GM21381 (cell line): ENCODE data around the gene NFIB.

Experiments
- ATAC-seq: cut with Tn5 transposase; IDR thresholded peaks from one replicate; pipeline ENCODE4 v1.9.1; 2021; ENCODE audit warnings: mild to moderate bottlenecking, moderate library complexity; ENCODE audit not compliant: unreplicated experiment

Gene NFIB

DNA sequence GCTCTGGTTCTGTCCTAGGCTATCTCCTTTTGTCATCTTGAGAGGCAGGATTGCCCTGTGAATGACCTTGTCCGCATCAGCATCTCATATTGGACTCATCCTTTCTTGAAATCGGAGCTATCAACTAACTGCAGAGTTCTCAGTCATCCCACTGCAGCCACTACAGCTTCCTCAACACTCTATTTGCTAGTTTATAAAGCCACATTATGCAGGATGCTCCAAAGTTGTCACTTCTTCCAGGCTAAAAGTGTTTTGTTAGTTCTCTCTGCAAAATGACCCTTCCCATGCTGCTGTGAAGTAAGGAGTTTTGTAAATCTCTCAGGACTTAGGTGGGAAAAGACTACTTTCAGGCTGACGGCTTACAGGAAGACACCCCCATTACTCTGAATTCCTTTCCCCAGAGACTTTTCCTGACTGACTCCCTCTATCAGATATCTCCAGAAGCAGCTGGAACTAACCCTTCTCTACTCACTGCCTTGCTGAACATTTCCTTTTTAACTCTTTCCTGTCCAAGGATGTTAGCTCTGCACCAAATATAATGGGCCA is 257.6 kb downstream of the NFIB start:
- no peak for ATAC-seq

DNA sequence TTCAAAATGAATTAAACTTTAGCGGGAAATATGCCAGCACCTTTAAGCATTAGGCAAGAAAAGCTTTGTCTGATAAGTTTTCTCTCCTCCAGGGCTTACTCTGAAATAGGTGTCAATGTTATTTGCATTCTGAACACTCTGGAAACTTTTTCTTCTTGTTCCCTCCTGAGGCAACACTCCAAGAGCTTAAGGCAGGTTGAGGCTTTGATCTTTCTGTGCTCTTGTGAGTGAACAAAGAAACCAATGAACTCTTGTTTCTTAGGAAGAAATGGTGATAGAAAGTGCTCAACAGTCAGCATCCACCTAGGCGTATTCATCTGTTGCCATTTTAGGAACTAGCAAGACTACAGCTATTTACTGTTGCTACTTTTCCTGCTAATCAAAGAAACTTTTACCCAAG is 259.8 kb downstream of the NFIB start:
- ATAC-seq = no peak

DNA sequence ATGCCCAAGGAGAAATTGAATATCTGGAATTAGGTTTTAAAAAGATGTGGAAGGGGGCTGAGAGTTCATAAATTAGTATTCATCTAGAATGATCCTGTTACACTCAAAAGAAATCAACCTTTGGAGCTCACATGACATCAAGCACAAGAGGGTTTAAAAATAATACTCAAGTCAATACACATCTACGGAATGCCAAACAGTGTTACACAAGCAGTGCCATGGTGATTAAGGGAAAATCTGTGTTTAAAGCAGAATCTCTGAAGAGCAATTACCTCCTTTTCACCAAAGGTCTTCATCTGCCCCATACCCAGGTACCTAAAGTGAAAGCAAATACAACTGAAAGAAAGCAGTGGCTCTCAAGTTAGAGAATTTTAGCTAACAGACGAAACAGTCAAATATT is 261.6 kb downstream of the NFIB start:
- ATAC-seq = no peak

DNA sequence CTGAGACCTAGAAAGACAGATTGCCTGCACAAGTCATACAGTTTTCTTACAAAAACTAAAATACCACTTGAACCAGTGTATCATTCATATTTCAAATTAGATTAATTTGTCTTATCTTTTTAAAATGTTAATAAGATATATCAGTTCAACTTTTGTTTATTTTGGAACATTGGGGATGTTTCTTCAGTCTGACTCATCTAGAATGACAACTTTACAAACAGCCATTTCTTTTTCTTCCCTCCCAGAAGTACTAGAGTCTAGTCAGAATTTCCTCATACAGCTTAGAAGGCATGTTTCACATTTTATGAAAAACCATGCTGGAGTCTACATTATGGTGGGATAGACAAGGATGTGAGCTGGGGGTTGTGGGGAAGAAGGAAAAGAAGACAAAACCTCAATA is 262.5 kb downstream of the NFIB start:
- no peak for ATAC-seq

DNA sequence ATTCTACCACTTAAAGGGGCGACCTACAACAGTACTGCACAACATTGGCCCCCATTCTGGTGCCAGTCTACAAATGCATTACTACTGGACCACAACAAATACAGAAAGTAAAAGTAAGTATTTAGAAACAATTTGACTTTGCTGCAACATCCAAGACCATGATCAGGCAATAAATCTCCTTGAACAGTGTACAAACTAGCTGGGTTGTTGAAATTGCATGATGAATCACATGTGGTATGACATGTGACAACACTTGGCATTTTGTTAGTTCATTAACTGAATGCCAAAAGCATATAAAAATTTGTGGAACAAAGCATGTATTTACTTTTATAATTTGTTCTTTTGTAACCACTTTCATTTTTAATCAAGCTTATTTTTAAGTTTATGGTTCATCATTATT is 270.5 kb downstream of the NFIB start:
- no peak for ATAC-seq

DNA sequence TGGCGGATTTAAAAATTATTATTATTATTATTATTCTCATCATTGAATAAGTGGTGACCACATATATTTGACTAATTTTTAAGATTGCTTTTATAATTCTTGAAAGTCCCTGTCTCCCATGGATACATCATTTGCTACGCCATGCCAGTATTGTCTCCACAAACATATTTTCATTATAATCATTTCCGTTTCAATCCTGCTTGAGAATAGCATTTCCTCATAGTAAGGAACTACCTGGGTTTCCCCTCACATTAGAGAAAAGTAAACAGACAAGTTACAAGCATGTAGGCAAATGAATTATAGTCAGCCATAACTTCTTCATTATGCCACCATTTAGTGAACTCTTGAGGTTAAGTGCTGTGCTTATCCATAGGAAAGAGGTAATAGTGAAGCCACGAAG is 276.6 kb downstream of the NFIB start:
- no peak for ATAC-seq

DNA sequence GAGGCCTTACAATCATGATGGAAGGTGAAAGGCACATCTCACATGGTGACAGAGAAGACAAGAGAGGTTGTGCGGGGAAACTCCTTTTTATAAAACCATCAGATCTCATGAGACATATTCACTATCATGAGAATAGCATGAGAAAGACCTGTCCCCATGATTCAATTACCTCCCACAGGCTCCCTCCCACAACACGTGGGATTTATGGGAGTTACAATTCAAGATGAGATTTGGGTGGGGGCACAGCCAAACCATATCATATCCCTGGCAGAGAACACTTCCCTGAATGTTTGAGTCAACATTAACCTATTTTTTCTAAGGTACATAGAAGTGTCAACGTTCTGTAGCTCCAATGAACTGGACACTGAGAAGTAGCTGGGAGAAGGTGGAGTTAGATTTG is 280.9 kb downstream of the NFIB start:
- ATAC-seq = no peak
